ENCODE results near the gene EOMES.

Gene EOMES

GRCh38 chr3:27719314-27720003, 2.7 kb downstream of the EOMES start:
- no peak overlapping the region for H3K4me3 ChIP-seq (ENCODE audit: low read length)
- no peak overlapping the region for H3K27ac ChIP-seq (ENCODE audit: low read length)
- no peaks in the 10 kb centered on the region for H3K27me3 ChIP-seq (ENCODE audit: low read depth, low read length)
- H3K4me1 ChIP-seq (ENCODE audit: low read length) = peaks cover 4% of the 10 kb centered on the region; the same call in 1 of the 2 replicates
- H3K79me2 ChIP-seq (ENCODE audit: low read length) = no peaks in the 10 kb centered on the region
- no peak overlapping the region for H3K9ac ChIP-seq (ENCODE audit: low read length)
- TF ChIP-seq, protein P1, sequence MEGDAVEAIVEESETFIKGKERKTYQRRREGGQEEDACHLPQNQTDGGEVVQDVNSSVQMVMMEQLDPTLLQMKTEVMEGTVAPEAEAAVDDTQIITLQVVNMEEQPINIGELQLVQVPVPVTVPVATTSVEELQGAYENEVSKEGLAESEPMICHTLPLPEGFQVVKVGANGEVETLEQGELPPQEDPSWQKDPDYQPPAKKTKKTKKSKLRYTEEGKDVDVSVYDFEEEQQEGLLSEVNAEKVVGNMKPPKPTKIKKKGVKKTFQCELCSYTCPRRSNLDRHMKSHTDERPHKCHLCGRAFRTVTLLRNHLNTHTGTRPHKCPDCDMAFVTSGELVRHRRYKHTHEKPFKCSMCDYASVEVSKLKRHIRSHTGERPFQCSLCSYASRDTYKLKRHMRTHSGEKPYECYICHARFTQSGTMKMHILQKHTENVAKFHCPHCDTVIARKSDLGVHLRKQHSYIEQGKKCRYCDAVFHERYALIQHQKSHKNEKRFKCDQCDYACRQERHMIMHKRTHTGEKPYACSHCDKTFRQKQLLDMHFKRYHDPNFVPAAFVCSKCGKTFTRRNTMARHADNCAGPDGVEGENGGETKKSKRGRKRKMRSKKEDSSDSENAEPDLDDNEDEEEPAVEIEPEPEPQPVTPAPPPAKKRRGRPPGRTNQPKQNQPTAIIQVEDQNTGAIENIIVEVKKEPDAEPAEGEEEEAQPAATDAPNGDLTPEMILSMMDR (IDR thresholded peaks at IDR 0.05; ENCODE audit: low read depth, low read length) = no peak
- TF ChIP-seq EZH2phosphoT487 (IDR thresholded peaks at IDR 0.05; ENCODE audit: low read depth) = no peak
- no peaks in the 10 kb centered on the region for H3K36me3 ChIP-seq (replicated peaks; ENCODE audit: low read depth, low read length)
- no peak overlapping the region for H3K4me2 ChIP-seq (ENCODE audit: low read length)
- no peaks in the 10 kb centered on the region for H4K20me1 ChIP-seq (ENCODE audit: insufficient read depth, low read length)
- H2AFZ ChIP-seq (ENCODE audit: low read depth, low read length) = no peak overlapping the region
- H3K9me3 ChIP-seq (ENCODE audit: insufficient read depth, low read length) = no peaks in the 10 kb centered on the region

- Histone ChIP-seq H3K4me3 (ENCODE audit: low read length) (no peak overlapping the region), H2AFZ (ENCODE audit: low read depth, low read length) (no peak overlapping the region), H3K4me1 (ENCODE audit: low read length) (peaks cover 4% of the 10 kb centered on the region; the same call in 1 of the 2 replicates), H3K27ac (ENCODE audit: low read length) (no peak overlapping the region), H3K9me3 (ENCODE audit: insufficient read depth, low read length) (no peaks in the 10 kb centered on the region), H3K4me2 (ENCODE audit: low read length) (no peak overlapping the region), H3K36me3 (replicated peaks; ENCODE audit: low read depth, low read length) (no peaks in the 10 kb centered on the region), H3K27me3 (ENCODE audit: low read depth, low read length) (no peaks in the 10 kb centered on the region), H4K20me1 (ENCODE audit: insufficient read depth, low read length) (no peaks in the 10 kb centered on the region), H3K79me2 (ENCODE audit: low read length) (no peaks in the 10 kb centered on the region), H3K9ac (ENCODE audit: low read length) (no peak overlapping the region)
- TF ChIP-seq, protein P1 (IDR thresholded peaks at IDR 0.05; ENCODE audit: low read depth, low read length) = no peak
- TF ChIP-seq EZH2phosphoT487 (IDR thresholded peaks at IDR 0.05; ENCODE audit: low read depth) = no peak
These were observed 3.7 kb downstream of the EOMES start for GRCh38 chr3:27718459-27718858.

DNA sequence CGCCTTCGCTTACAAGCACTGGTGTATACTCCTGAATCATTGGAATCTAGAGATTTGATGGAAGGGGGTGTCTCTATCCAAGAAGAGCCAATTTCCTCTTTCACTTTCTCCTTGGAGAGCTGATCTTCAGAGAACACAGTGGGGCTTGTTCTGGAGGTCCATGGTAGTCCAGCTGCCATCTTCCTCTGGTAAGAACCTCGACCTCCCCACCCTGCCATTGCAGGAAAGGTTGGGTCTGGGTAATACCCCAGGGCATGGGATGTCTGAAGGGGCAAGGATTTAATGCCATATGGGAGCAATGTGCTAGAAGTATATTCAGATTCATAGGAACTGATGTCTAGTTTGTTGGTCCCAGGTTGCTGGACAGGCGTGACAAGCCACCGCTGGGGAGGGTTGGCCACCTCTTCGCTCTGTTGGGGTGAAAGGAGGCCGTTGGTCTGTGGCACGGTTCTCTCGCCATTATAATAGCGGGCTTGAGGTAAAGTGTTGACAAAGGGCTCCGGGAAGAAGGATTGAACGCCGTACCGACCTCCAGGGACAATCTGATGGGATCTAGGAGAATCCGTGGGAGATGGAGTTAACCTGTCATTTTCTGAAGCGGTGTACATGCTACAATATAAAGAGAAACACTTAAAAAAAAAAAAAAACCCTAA, 4.8 kb downstream of the EOMES start:
- Histone ChIP-seq H3K4me1 (ENCODE audit: low read length) (peaks cover 6% of the 10 kb centered on the region; the same call in 1 of the 2 replicates), H4K20me1 (ENCODE audit: insufficient read depth, low read length) (no peaks in the 10 kb centered on the region), H3K9me3 (ENCODE audit: insufficient read depth, low read length) (no peaks in the 10 kb centered on the region), H3K9ac (ENCODE audit: low read length) (no peak overlapping the region), H3K36me3 (replicated peaks; ENCODE audit: low read depth, low read length) (no peaks in the 10 kb centered on the region), H3K27me3 (ENCODE audit: low read depth, low read length) (no peaks in the 10 kb centered on the region), H3K4me2 (ENCODE audit: low read length) (no peak overlapping the region), H2AFZ (ENCODE audit: low read depth, low read length) (no peak overlapping the region), H3K79me2 (ENCODE audit: low read length) (no peaks in the 10 kb centered on the region), H3K27ac (ENCODE audit: low read length) (no peak overlapping the region), H3K4me3 (ENCODE audit: low read length) (no peak overlapping the region)
- TF ChIP-seq EZH2phosphoT487 (IDR thresholded peaks at IDR 0.05; ENCODE audit: low read depth) = no peak
- TF ChIP-seq, protein P1 (IDR thresholded peaks at IDR 0.05; ENCODE audit: low read depth, low read length) = no peak

- no peaks in the 10 kb centered on the region for H3K79me2 ChIP-seq (ENCODE audit: low read length)
- no peaks in the 10 kb centered on the region for H3K9me3 ChIP-seq (ENCODE audit: insufficient read depth, low read length)
- peaks cover 8% of the 10 kb centered on the region; the same call in 1 of the 2 replicates for H3K4me1 ChIP-seq (ENCODE audit: low read length)
- no peak overlapping the region for H3K4me3 ChIP-seq (ENCODE audit: low read length)
- no peaks in the 10 kb centered on the region for H3K36me3 ChIP-seq (replicated peaks; ENCODE audit: low read depth, low read length)
- H3K27ac ChIP-seq (ENCODE audit: low read length) = no peak overlapping the region
- no peaks in the 10 kb centered on the region for H3K27me3 ChIP-seq (ENCODE audit: low read depth, low read length)
- no peaks in the 10 kb centered on the region for H4K20me1 ChIP-seq (ENCODE audit: insufficient read depth, low read length)
- no peak overlapping the region for H2AFZ ChIP-seq (ENCODE audit: low read depth, low read length)
- TF ChIP-seq EZH2phosphoT487 (IDR thresholded peaks at IDR 0.05; ENCODE audit: low read depth) = no peak
- TF ChIP-seq, protein P1 (IDR thresholded peaks at IDR 0.05; ENCODE audit: low read depth, low read length) = no peak
- no peak overlapping the region for H3K4me2 ChIP-seq (ENCODE audit: low read length)
- no peak overlapping the region for H3K9ac ChIP-seq (ENCODE audit: low read length)
These were observed 5.8 kb downstream of the EOMES start for GRCh38 chr3:27716309-27716708.

Data from OCI-LY3 (cell line).